SK-N-SH treated with all-trans-retinoic acid at 6 μM for 48 hours (cell line): ENCODE data around the gene CLDN14.

Experiments used
- ATAC-seq: fragments of 200-7000 bp; cut with Tn5 transposase; 3 replicates; pipeline ENCODE4 v1.9.1; 2020; ENCODE audit warnings: mild to moderate bottlenecking, moderate library complexity
- ARNTL ChIP-seq: fragments of 450-650 bp; formaldehyde crosslinking; IDR thresholded peaks from 2 replicates; pipeline ENCODE4 v1.5.0; 2020; ENCODE audit warnings: low read depth, mild to moderate bottlenecking, moderate library complexity, borderline replicate concordance
- BACH2 ChIP-seq: fragments of 250-450 bp; sonication (Bioruptor Pico); IDR thresholded peaks from 2 replicates; pipeline ENCODE4 v1.9.0; 2021; ENCODE audit warnings: mild to moderate bottlenecking, borderline replicate concordance
- CSRNP3 ChIP-seq: fragments of 250-450 bp; sonication (Bioruptor Pico); IDR thresholded peaks from 2 replicates; pipeline ENCODE4 v1.5.1; 2021; ENCODE audit warnings: mild to moderate bottlenecking, moderate library complexity
- ESRRG ChIP-seq: fragments of 250-450 bp; sonication (Bioruptor Pico); IDR thresholded peaks from 2 replicates; pipeline ENCODE4 v1.6.1; 2021; ENCODE audit warnings: mild to moderate bottlenecking
- ISL1 ChIP-seq: fragments of 250-450 bp; sonication (Bioruptor Pico); IDR thresholded peaks from 2 replicates; pipeline ENCODE4 v2.1.2; 2022; ENCODE audit warnings: mild to moderate bottlenecking, moderate library complexity
- OSR1 ChIP-seq: fragments of 250-450 bp; sonication (Bioruptor Pico); IDR thresholded peaks from 2 replicates; pipeline ENCODE4 v1.8.0; 2022; ENCODE audit warnings: moderate library complexity, mild to moderate bottlenecking, inconsistent platforms
- POU6F1 ChIP-seq: fragments of 250-450 bp; sonication (Bioruptor Pico); IDR thresholded peaks from 2 replicates; pipeline ENCODE4 v1.8.0; 2021; ENCODE audit warnings: low read depth, mild to moderate bottlenecking, moderate library complexity, borderline replicate concordance
- PPARA ChIP-seq: fragments of 250-450 bp; sonication (Bioruptor Pico); IDR thresholded peaks from 2 replicates; pipeline ENCODE4 v1.5.0; 2020; ENCODE audit warnings: mild to moderate bottlenecking, borderline replicate concordance
- RARB ChIP-seq: fragments of 250-450 bp; sonication (Bioruptor Pico); IDR thresholded peaks from 2 replicates; pipeline ENCODE4 v1.8.0; 2021; ENCODE audit warnings: mild to moderate bottlenecking, moderate library complexity
- TOX ChIP-seq: fragments of 250-450 bp; sonication (Bioruptor Pico); IDR thresholded peaks from 2 replicates; pipeline ENCODE4 v1.8.0; 2021; ENCODE audit warnings: mild to moderate bottlenecking, moderate library complexity, borderline replicate concordance
- TSHZ2 ChIP-seq: fragments of 250-450 bp; sonication (Bioruptor Pico); IDR thresholded peaks from 2 replicates; pipeline ENCODE4 v1.5.0; 2020; ENCODE audit warnings: mild to moderate bottlenecking, moderate library complexity
- ZC3H10 ChIP-seq: fragments of 250-450 bp; sonication (Bioruptor Pico); IDR thresholded peaks from 2 replicates; pipeline ENCODE4 v1.5.1; 2021; ENCODE audit warnings: mild to moderate bottlenecking, moderate library complexity
- ZFP3 ChIP-seq: fragments of 250-450 bp; sonication (Bioruptor Pico); IDR thresholded peaks from 2 replicates; pipeline ENCODE4 v1.5.0; 2020; ENCODE audit warnings: mild to moderate bottlenecking, moderate library complexity
- ZFP30 ChIP-seq: fragments of 450-650 bp; formaldehyde crosslinking; IDR thresholded peaks from 2 replicates; pipeline ENCODE4 v1.5.0; 2022; ENCODE audit warnings: mild to moderate bottlenecking, moderate library complexity
- ZNF565 ChIP-seq: fragments of 450-650 bp; formaldehyde crosslinking; conservative IDR thresholded peaks from 2 replicates; pipeline ENCODE4 v1.5.0; 2020; ENCODE audit warnings: low read depth, mild to moderate bottlenecking, moderate library complexity
- ZNF8 ChIP-seq: fragments of 450-650 bp; formaldehyde crosslinking; IDR thresholded peaks from 2 replicates; pipeline ENCODE4 v1.5.0; 2020; ENCODE audit warnings: mild to moderate bottlenecking, moderate library complexity
- TF ChIP-seq, protein P1 (sequence below): fragments of 250-450 bp; sonication (Bioruptor Pico); IDR thresholded peaks from 2 replicates; pipeline ENCODE4 v1.5.1; 2020; ENCODE audit warnings: low read depth, mild to moderate bottlenecking, moderate library complexity

CLDN14 gene

DNA sequence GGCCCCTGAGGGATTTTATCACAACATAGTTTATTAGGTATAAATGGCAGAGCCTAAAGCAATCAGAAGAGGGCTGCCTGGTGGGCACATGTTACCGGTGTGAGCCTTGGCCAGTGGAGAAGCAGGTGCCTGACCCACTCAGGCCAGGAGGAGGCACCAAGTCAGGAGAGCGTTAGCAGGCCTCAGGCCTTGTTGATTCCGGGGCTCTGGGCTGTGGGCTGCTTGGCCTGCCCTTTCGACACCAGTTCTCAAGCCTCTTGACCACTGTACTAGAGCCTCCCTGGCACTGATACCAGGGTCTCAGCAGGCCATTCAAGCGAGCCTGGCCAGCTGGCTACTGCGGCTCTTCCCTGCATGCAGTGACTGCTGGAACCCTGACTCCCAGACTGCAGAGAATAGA, 20.8 kb downstream of the CLDN14 start:
- no peak for TF ChIP-seq ZC3H10 (CRISPR knock-in tag)
- TF ChIP-seq CSRNP3, result no peak
- no peak for TF ChIP-seq ARNTL (CRISPR knock-in tag)
- no peak for TF ChIP-seq OSR1 (CRISPR knock-in tag)
- TF ChIP-seq ZFP30 (CRISPR knock-in tag), result no peak
- no peak for TF ChIP-seq TSHZ2
- TF ChIP-seq TOX (CRISPR knock-in tag), result no peak
- TF ChIP-seq ZNF8 (CRISPR knock-in tag), result no peak
- TF ChIP-seq RARB (CRISPR knock-in tag), result no peak
- no peak for TF ChIP-seq ISL1 (CRISPR knock-in tag)
- no peak for TF ChIP-seq PPARA
- TF ChIP-seq, all 23 proteins: peak for 0
- no peak for ATAC-seq

- ATAC-seq, result no peak
Observed at GRCh38 chr21:36456729-36457414, 23.1 kb downstream of the CLDN14 start.

More at GRCh38 chr21:36456729-36457414, 23.1 kb downstream of the CLDN14 start:
- TF ChIP-seq TSHZ2 (no peak), ZFP3 (CRISPR knock-in tag) (no peak), ZFP30 (CRISPR knock-in tag) (no peak), POU6F1 (CRISPR knock-in tag) (no peak), ESRRG (CRISPR knock-in tag) (no peak), BACH2 (CRISPR knock-in tag) (no peak), OSR1 (CRISPR knock-in tag) (no peak), ZNF565 (no peak)
- TF ChIP-seq, protein P1, sequence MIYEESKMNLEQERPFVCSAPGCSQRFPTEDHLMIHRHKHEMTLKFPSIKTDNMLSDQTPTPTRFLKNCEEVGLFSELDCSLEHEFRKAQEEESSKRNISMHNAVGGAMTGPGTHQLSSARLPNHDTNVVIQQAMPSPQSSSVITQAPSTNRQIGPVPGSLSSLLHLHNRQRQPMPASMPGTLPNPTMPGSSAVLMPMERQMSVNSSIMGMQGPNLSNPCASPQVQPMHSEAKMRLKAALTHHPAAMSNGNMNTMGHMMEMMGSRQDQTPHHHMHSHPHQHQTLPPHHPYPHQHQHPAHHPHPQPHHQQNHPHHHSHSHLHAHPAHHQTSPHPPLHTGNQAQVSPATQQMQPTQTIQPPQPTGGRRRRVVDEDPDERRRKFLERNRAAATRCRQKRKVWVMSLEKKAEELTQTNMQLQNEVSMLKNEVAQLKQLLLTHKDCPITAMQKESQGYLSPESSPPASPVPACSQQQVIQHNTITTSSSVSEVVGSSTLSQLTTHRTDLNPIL, result no peak
